ENCODE data around the gene HTT.

- TF ChIP-seq CTCF (IDR thresholded peaks at IDR 0.05) (no peak), POLR2A (IDR thresholded peaks at IDR 0.05) (no peak), EP300 (IDR thresholded peaks at IDR 0.05) (no peak), POLR2AphosphoS5 (IDR thresholded peaks at IDR 0.05) (no peak)
Observed at GRCh38 chr4:3160438-3160837, 86.0 kb downstream of the HTT start.

Data from upper lobe of left lung (tissue), 4 donors.